ENCODE measurements around the gene GOLM1. TPM values are rescaled to one million over a fixed set of nuclear protein-coding genes. Genes with fewer than 3 reads are reported as not detected.

Gene GOLM1
- total RNA-seq, 4 donors from 2014 or later: 4.6 to 11.1 (median 7.1) TPM

DNA sequence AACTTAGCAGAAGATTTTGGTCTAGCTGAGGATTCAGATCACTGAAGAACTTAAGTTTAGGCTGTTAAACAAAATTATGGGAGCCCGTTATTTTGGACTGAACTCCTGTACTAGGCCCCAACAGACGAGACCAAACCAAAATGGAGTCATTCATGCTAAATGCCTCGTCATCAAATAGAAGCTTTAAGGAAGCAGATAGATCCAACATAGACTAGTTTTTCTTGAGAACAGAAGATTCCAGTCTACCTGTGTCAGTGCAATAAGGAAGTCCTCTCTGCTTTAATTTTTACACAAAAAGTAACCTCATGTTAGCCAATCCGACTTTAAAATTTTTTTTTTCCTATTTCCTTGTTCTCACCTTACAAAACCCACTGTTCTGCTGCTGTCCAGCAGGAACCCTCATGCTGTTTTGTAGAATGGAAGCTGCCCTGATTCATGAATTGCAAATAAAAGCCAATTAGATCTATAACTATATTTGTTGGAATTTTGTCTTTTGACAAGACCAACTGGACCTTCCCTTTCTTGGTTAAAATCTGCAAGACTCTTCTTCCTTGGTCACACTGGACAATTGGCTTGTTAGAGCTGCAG is 29.0 kb upstream of the GOLM1 start:
- no peak for DNase-seq (ENCODE audit: low spot score in 2 of 2)
- 90 to 94% methylated on average over 4 of the region's 4 CpGs for WGBS, 2 donors

DNA sequence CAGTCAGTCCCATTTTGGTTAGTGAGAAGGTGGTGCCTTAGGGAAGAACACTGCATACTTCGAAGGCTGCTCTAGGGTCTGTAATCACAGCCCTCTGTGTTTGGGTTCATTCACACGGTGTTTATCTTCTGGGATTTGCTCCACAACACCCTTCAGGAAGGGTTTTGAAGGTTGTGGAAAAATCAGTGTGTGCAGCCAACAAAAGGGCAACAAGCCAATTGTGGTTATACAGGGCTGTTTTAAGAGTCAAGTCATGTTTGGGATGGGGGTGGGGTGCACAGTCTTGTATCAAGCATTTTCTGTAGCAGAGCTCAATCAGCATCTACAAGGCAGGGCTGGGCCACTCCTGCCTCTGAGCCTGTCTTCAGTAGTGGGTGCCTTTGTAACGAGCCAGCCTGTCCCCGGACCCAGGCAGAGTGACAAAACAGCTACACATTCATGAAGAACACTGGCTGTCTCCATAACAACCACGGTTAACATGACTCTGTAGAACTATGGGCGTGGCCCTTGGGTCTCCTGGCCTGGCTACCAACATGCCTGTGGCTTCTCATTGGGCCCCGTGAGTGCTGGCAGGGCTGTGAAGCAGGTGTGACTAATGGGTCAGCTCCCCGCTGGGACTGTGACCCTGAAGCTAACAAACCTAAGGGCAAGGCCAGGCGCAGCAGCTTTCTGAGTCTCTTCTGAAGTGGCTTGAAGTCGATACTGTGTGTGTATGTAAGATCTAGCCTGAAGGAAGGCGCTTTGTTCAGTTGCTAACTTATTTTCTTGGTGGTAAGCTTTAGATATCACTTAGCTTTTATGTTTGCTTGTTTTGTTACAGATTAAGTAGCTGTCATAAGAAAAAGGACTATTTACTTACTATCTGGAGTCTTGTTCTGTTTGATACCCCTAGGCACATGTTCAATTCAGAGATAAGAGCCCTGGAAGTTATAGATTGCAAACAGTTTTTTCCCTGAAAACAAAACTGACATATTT is 27.9 kb upstream of the GOLM1 start:
- H3K4me3 ChIP-seq (ENCODE audit: low read depth, poor library complexity, severe bottlenecking): no peak overlapping the region
- TF ChIP-seq, protein P1, sequence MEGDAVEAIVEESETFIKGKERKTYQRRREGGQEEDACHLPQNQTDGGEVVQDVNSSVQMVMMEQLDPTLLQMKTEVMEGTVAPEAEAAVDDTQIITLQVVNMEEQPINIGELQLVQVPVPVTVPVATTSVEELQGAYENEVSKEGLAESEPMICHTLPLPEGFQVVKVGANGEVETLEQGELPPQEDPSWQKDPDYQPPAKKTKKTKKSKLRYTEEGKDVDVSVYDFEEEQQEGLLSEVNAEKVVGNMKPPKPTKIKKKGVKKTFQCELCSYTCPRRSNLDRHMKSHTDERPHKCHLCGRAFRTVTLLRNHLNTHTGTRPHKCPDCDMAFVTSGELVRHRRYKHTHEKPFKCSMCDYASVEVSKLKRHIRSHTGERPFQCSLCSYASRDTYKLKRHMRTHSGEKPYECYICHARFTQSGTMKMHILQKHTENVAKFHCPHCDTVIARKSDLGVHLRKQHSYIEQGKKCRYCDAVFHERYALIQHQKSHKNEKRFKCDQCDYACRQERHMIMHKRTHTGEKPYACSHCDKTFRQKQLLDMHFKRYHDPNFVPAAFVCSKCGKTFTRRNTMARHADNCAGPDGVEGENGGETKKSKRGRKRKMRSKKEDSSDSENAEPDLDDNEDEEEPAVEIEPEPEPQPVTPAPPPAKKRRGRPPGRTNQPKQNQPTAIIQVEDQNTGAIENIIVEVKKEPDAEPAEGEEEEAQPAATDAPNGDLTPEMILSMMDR (IDR thresholded peaks at IDR 0.05): no peak
- no peak for TF ChIP-seq POLR2A (IDR thresholded peaks at IDR 0.05)
- intact Hi-C loops (cut with DNase I; ENCODE audit: low total_unique reads): no loop called here
- DNase-seq (ENCODE audit: low spot score in 2 of 2): peak; percentile 21 to 78
- 37 to 39% methylated on average over 11 of the region's 11 CpGs for WGBS, 2 donors

More for the DNA sequence above, 29.0 kb upstream of the GOLM1 start:
- no peak overlapping the region for H3K4me3 ChIP-seq (ENCODE audit: low read depth, poor library complexity, severe bottlenecking)
- TF ChIP-seq POLR2A (IDR thresholded peaks at IDR 0.05): no peak
- TF ChIP-seq, protein P1 (IDR thresholded peaks at IDR 0.05): no peak
- intact Hi-C loops (cut with DNase I; ENCODE audit: low total_unique reads): no loop called here

DNA sequence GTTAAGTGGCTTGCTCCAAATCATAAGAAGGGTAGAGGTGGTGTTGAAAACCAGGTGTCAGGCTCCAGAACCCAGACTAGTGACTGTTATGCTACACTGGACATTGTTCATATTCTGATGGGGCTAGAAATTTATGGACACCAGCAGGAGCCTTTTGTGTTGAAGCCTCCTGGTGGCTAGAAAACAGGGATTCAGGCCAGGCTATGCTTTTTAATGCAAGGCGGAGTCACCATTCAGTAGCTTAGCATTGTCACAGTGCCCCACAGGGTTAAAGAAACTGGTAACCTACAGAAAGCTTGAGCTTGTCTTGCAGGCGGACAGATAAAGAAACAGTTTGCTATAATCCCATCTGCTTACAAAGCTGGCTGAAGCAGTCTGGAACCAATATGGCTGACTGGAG is 23.0 kb upstream of the GOLM1 start:
- DNase-seq (ENCODE audit: low spot score in 2 of 2): peak in 1 of 2 donors; percentile 34
- 93 to 96% methylated on average over 2 of the region's 2 CpGs for WGBS, 2 donors
- no peak overlapping the region for H3K4me3 ChIP-seq (ENCODE audit: low read depth, poor library complexity, severe bottlenecking)
- TF ChIP-seq POLR2A (IDR thresholded peaks at IDR 0.05): no peak
- TF ChIP-seq, protein P1 (IDR thresholded peaks at IDR 0.05): no peak
- intact Hi-C loops (cut with DNase I; ENCODE audit: low total_unique reads): no loop called here

DNA sequence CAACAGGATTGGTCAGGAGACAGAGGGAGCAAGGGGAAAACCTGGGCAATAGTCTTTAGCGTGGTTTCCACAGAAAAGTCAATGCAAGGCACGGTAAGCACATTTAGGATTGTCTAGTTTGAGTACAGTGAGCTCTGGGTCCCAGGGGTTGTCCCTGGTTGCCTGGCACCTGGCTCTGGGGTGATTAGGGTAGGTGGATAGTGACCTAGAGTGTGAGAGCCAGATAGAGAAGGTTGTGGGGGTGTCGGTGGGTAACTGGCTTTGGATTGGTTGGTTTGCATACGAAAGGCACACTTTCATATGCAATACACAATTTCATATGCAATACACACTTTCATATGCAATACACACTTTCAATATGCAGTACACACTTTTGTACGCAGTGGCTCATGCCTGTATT is 20.1 kb upstream of the GOLM1 start:
- H3K4me3 ChIP-seq (ENCODE audit: low read depth, poor library complexity, severe bottlenecking): no peak overlapping the region
- no peak for TF ChIP-seq POLR2A (IDR thresholded peaks at IDR 0.05)
- TF ChIP-seq, protein P1 (IDR thresholded peaks at IDR 0.05): no peak
- DNase-seq (ENCODE audit: low spot score in 2 of 2): peak in 1 of 2 donors; percentile 39
- intact Hi-C loops (cut with DNase I; ENCODE audit: low total_unique reads): no loop called here
- 94% methylated on average over 5 of the region's 5 CpGs for WGBS, 2 donors

DNA sequence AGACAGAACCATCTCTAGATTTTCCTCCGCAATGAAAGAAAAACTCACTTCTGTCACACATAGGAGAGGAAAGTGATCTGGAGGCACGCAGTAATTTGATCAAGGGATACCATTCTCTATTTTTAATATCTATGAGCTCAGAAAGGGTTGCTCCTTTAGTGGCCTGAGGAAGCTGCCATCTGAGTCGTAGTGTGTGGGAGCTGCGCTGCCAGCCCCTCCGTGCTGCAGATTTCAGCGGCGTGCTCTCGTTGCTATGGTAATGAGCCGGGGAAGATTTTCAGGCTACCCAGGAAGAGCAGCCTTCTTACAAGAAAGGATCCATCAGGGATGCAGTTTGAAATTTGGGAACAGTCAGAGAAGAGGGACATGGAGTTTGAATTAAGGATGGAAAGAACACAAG is 17.1 kb upstream of the GOLM1 start:
- intact Hi-C loops (cut with DNase I; ENCODE audit: low total_unique reads): no loop called here
- 76 to 79% methylated on average over 9 of the region's 9 CpGs for WGBS, 2 donors
- TF ChIP-seq, protein P1 (IDR thresholded peaks at IDR 0.05): no peak
- TF ChIP-seq POLR2A (IDR thresholded peaks at IDR 0.05): no peak
- DNase-seq (ENCODE audit: low spot score in 2 of 2): peak in 1 of 2 donors; percentile 17
- no peak overlapping the region for H3K4me3 ChIP-seq (ENCODE audit: low read depth, poor library complexity, severe bottlenecking)
